ENCODE results near the gene NLRX1.

NLRX1 gene

GRCh38 chr11:119218141-119218878, 49.8 kb downstream of the NLRX1 start:
- peak; percentile 88 for DNase-seq
- 40% methylated on average over 5 of the region's 8 CpGs for WGBS
- H3K4me2 ChIP-seq (ENCODE audit: low read length, poor library complexity, severe bottlenecking) = no peak overlapping the region

GRCh38 chr11:119222308-119222707, 53.8 kb downstream of the NLRX1 start:
- Histone ChIP-seq H2BK5ac (ENCODE audit: low read depth, low read length, poor library complexity, severe bottlenecking) (no peak overlapping the region), H3K9ac (ENCODE audit: low read length) (peak overlapping the region; percentile 57), H3K36me3 (ENCODE audit: control insufficient read depth in 1 of 2, insufficient read depth in 2 of 2, low read depth in 1 of 2, low read length in 2 of 2) (peaks cover 0 to 3% of the 10 kb centered on the region in 2 experiments), H3K27ac (ENCODE audit: low read length, poor library complexity, severe bottlenecking) (no peak overlapping the region), H2BK15ac (ENCODE audit: low read depth, poor library complexity, severe bottlenecking) (no peak overlapping the region), H3K4me3 (ENCODE audit: insufficient read depth in 1 of 2, low read depth in 1 of 2, low read length in 2 of 2) (no peak overlapping the region), H3K4me1 (ENCODE audit: control insufficient read depth, insufficient read depth, low read depth, low read length) (no peaks in the 10 kb centered on the region), H3K23ac (ENCODE audit: low read length in 2 of 2) (no peak overlapping the region), H3K27me3 (ENCODE audit: control insufficient read depth in 1 of 2, insufficient read depth in 1 of 2, low read length in 2 of 2) (no peaks in the 10 kb centered on the region), H3K4ac (ENCODE audit: low read depth in 1 of 2, low read length in 2 of 2) (no peak overlapping the region), H3K14ac (ENCODE audit: low read length in 2 of 2) (no peak overlapping the region), H2AK5ac (ENCODE audit: low read length, severe bottlenecking) (no peak overlapping the region), H2BK12ac (ENCODE audit: low read length in 2 of 2) (no peak overlapping the region), H3K79me1 (replicated peaks; ENCODE audit: low read length, poor library complexity, severe bottlenecking) (peaks cover 11% of the 10 kb centered on the region), H2AFZ (ENCODE audit: low read depth, low read length) (no peak overlapping the region), H4K8ac (ENCODE audit: low read length) (no peak overlapping the region), H3K9me3 (ENCODE audit: control insufficient read depth, low read length) (no peaks in the 10 kb centered on the region), H2BK120ac (ENCODE audit: low read depth, low read length) (no peak overlapping the region), H3K4me2 (ENCODE audit: low read length, poor library complexity, severe bottlenecking) (no peak overlapping the region), H4K91ac (ENCODE audit: low read length) (no peak overlapping the region), H3K18ac (ENCODE audit: low read depth in 1 of 2, low read length in 2 of 2) (no peak overlapping the region)
- 7% methylated on average over 2 of the region's 2 CpGs for WGBS
- peak; percentile 67 for DNase-seq

More at GRCh38 chr11:119218141-119218878, 49.8 kb downstream of the NLRX1 start:
- Histone ChIP-seq H3K27ac (ENCODE audit: low read length, poor library complexity, severe bottlenecking) (no peak overlapping the region), H3K14ac (ENCODE audit: low read length in 2 of 2) (no peak overlapping the region), H3K18ac (ENCODE audit: low read depth in 1 of 2, low read length in 2 of 2) (no peak overlapping the region), H2BK15ac (ENCODE audit: low read depth, poor library complexity, severe bottlenecking) (no peak overlapping the region), H2AK5ac (ENCODE audit: low read length, severe bottlenecking) (no peak overlapping the region), H4K91ac (ENCODE audit: low read length) (no peak overlapping the region), H3K27me3 (ENCODE audit: control insufficient read depth in 1 of 2, insufficient read depth in 1 of 2, low read length in 2 of 2) (no peaks in the 10 kb centered on the region), H3K4ac (ENCODE audit: low read depth in 1 of 2, low read length in 2 of 2) (no peak overlapping the region), H3K9ac (ENCODE audit: low read length) (peak overlapping the region; percentile 26), H2BK5ac (ENCODE audit: low read depth, low read length, poor library complexity, severe bottlenecking) (no peak overlapping the region), H4K8ac (ENCODE audit: low read length) (no peak overlapping the region), H3K23ac (ENCODE audit: low read length in 2 of 2) (no peak overlapping the region), H2BK12ac (ENCODE audit: low read length in 2 of 2) (no peak overlapping the region), H3K9me3 (ENCODE audit: control insufficient read depth, low read length) (no peaks in the 10 kb centered on the region), H3K36me3 (ENCODE audit: control insufficient read depth in 1 of 2, insufficient read depth in 2 of 2, low read depth in 1 of 2, low read length in 2 of 2) (peaks cover 0 to 4% of the 10 kb centered on the region in 2 experiments), H3K4me3 (ENCODE audit: insufficient read depth in 1 of 2, low read depth in 1 of 2, low read length in 2 of 2) (no peak overlapping the region), H2BK120ac (ENCODE audit: low read depth, low read length) (no peak overlapping the region), H3K79me1 (replicated peaks; ENCODE audit: low read length, poor library complexity, severe bottlenecking) (peaks cover 7% of the 10 kb centered on the region), H3K4me1 (ENCODE audit: control insufficient read depth, insufficient read depth, low read depth, low read length) (peaks cover 3% of the 10 kb centered on the region), H2AFZ (ENCODE audit: low read depth, low read length) (no peak overlapping the region)

GRCh38 chr11:119222891-119223290, 54.4 kb downstream of the NLRX1 start:
- H3K23ac ChIP-seq (ENCODE audit: low read length in 2 of 2) = no peak overlapping the region
- H2AK5ac ChIP-seq (ENCODE audit: low read length, severe bottlenecking) = no peak overlapping the region
- no peak overlapping the region for H3K4ac ChIP-seq (ENCODE audit: low read depth in 1 of 2, low read length in 2 of 2)
- no peaks in the 10 kb centered on the region for H3K4me1 ChIP-seq (ENCODE audit: control insufficient read depth, insufficient read depth, low read depth, low read length)
- no peaks in the 10 kb centered on the region for H3K27me3 ChIP-seq (ENCODE audit: control insufficient read depth in 1 of 2, insufficient read depth in 1 of 2, low read length in 2 of 2)
- no peaks in the 10 kb centered on the region for H3K9me3 ChIP-seq (ENCODE audit: control insufficient read depth, low read length)
- H4K91ac ChIP-seq (ENCODE audit: low read length) = no peak overlapping the region
- no peak overlapping the region for H3K4me3 ChIP-seq (ENCODE audit: insufficient read depth in 1 of 2, low read depth in 1 of 2, low read length in 2 of 2)
- no peak overlapping the region for H3K9ac ChIP-seq (ENCODE audit: low read length)
- H2BK15ac ChIP-seq (ENCODE audit: low read depth, poor library complexity, severe bottlenecking) = no peak overlapping the region
- no peak overlapping the region for H2BK12ac ChIP-seq (ENCODE audit: low read length in 2 of 2)
- no peak overlapping the region for H3K27ac ChIP-seq (ENCODE audit: low read length, poor library complexity, severe bottlenecking)
- no peak overlapping the region for H2AFZ ChIP-seq (ENCODE audit: low read depth, low read length)
- H3K4me2 ChIP-seq (ENCODE audit: low read length, poor library complexity, severe bottlenecking) = no peak overlapping the region
- peak overlapping the region in 1 of 2 experiments; percentile 70 for H3K18ac ChIP-seq (ENCODE audit: low read depth in 1 of 2, low read length in 2 of 2)
- DNase-seq = no peak
- no peak overlapping the region for H2BK5ac ChIP-seq (ENCODE audit: low read depth, low read length, poor library complexity, severe bottlenecking)
- WGBS = 100% methylated on average over 4 of the region's 5 CpGs
- H2BK120ac ChIP-seq (ENCODE audit: low read depth, low read length) = no peak overlapping the region
- peak overlapping the region; percentile 60 for H4K8ac ChIP-seq (ENCODE audit: low read length)
- H3K14ac ChIP-seq (ENCODE audit: low read length in 2 of 2) = no peak overlapping the region
- H3K79me1 ChIP-seq (replicated peaks; ENCODE audit: low read length, poor library complexity, severe bottlenecking) = peaks cover 9% of the 10 kb centered on the region
- H3K36me3 ChIP-seq (ENCODE audit: control insufficient read depth in 1 of 2, insufficient read depth in 2 of 2, low read depth in 1 of 2, low read length in 2 of 2) = peaks cover 0 to 3% of the 10 kb centered on the region in 2 experiments

GRCh38 chr11:119223856-119224255, 55.3 kb downstream of the NLRX1 start:
- Histone ChIP-seq H2AFZ (ENCODE audit: low read depth, low read length) (no peak overlapping the region), H2BK15ac (ENCODE audit: low read depth, poor library complexity, severe bottlenecking) (no peak overlapping the region), H3K27ac (ENCODE audit: low read length, poor library complexity, severe bottlenecking) (no peak overlapping the region), H3K9ac (ENCODE audit: low read length) (no peak overlapping the region), H3K4ac (ENCODE audit: low read depth in 1 of 2, low read length in 2 of 2) (no peak overlapping the region), H2BK12ac (ENCODE audit: low read length in 2 of 2) (no peak overlapping the region), H3K14ac (ENCODE audit: low read length in 2 of 2) (no peak overlapping the region), H3K18ac (ENCODE audit: low read depth in 1 of 2, low read length in 2 of 2) (no peak overlapping the region), H3K4me1 (ENCODE audit: control insufficient read depth, insufficient read depth, low read depth, low read length) (no peaks in the 10 kb centered on the region), H4K8ac (ENCODE audit: low read length) (no peak overlapping the region), H2BK5ac (ENCODE audit: low read depth, low read length, poor library complexity, severe bottlenecking) (no peak overlapping the region), H3K4me2 (ENCODE audit: low read length, poor library complexity, severe bottlenecking) (no peak overlapping the region), H3K9me3 (ENCODE audit: control insufficient read depth, low read length) (no peaks in the 10 kb centered on the region), H2BK120ac (ENCODE audit: low read depth, low read length) (no peak overlapping the region), H2AK5ac (ENCODE audit: low read length, severe bottlenecking) (no peak overlapping the region), H3K79me1 (replicated peaks; ENCODE audit: low read length, poor library complexity, severe bottlenecking) (peaks cover 13% of the 10 kb centered on the region), H3K36me3 (ENCODE audit: control insufficient read depth in 1 of 2, insufficient read depth in 2 of 2, low read depth in 1 of 2, low read length in 2 of 2) (peaks cover 0 to 3% of the 10 kb centered on the region in 2 experiments), H3K4me3 (ENCODE audit: insufficient read depth in 1 of 2, low read depth in 1 of 2, low read length in 2 of 2) (no peak overlapping the region), H3K27me3 (ENCODE audit: control insufficient read depth in 1 of 2, insufficient read depth in 1 of 2, low read length in 2 of 2) (no peaks in the 10 kb centered on the region), H4K91ac (ENCODE audit: low read length) (no peak overlapping the region), H3K23ac (ENCODE audit: low read length in 2 of 2) (no peak overlapping the region)
- WGBS = 100% methylated on average over 1 of the region's 1 CpG
- DNase-seq = peak; percentile 59
